Measurements from ENCODE around the gene LYST. TPM values are rescaled to one million over a fixed set of nuclear protein-coding genes. Genes with fewer than 3 reads are reported as not detected.

The LYST gene
- total and polyA plus RNA-seq, 10 of the 15 experiments (the other 5 are each of a cell fraction or from before 2014, with no cell fraction given), result 3.3 to 28.1 (median 5.6) TPM

DNA sequence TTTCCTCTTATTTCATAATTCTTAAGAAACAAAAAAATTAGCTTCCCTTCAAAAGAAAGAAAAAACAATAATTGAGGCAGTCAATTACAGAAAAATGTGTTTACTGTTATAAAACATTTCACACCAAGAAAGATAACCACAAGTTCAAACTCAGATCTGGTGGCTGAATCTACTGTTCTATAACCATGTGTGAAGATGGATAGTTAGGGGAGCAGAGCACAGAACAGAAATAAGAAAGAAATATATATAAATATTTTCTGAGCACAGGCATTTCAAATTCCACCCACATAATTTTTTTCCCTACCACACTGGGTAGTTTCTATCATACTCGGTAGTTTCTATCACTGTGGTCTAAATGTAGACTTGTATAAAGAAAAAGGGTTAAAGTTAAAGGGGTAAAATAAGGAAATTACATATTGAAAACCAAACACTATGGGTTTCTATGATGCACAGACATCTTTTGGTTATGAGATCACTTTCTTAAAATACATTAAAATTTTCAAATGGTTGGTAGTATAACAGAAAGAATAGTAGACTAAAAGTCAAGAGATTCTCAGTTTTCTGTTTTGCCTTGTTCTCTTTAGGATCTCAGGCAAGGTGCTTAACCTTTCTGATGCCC lies 10.8 kb downstream of the LYST start (continued):
- TF ChIP-seq EED (IDR thresholded peaks at IDR 0.05; ENCODE audit: low read depth) (no peak), ZNF24 (IDR thresholded peaks at IDR 0.05) (no peak), TARDBP (IDR thresholded peaks at IDR 0.05; ENCODE audit: borderline replicate concordance) (no peak), CHD2 (IDR thresholded peaks at IDR 0.05; ENCODE audit: borderline replicate concordance, low read depth, low read length) (no peak), BMI1 (IDR thresholded peaks at IDR 0.05; ENCODE audit: borderline replicate concordance) (no peak), POU2F2 (IDR thresholded peaks at IDR 0.05; ENCODE audit: borderline replicate concordance, low read depth, low read length) (no peak), SUZ12 (IDR thresholded peaks at IDR 0.05; ENCODE audit: unreplicated experiment) (no peak), ZZZ3 (IDR thresholded peaks at IDR 0.05; ENCODE audit: control insufficient read depth, insufficient read length, low read depth) (no peak), JUNB (IDR thresholded peaks at IDR 0.05) (peak; percentile 67), SREBF1 (IDR thresholded peaks at IDR 0.05; ENCODE audit: low read length) (no peak), SMAD5 (IDR thresholded peaks at IDR 0.05; ENCODE audit: low read depth) (no peak), POLR2A (IDR thresholded peaks at IDR 0.05; ENCODE audit: low read depth, low read length) (no peak), CBFB (IDR thresholded peaks at IDR 0.05; ENCODE audit: low read depth) (no peak), SRF (IDR thresholded peaks at IDR 0.05; ENCODE audit: low read depth in 2 of 2, low read length in 2 of 2) (no peak), CBX3 (IDR thresholded peaks at IDR 0.05; ENCODE audit: borderline replicate concordance, low read depth) (no peak), MEF2A (IDR thresholded peaks at IDR 0.05; ENCODE audit: insufficient read depth, low read depth, low read length) (peak; percentile 77), NFIC (IDR thresholded peaks at IDR 0.05; ENCODE audit: low read depth, low read length) (peak; percentile 83), STAT1 (conservative IDR thresholded peaks at IDR 0.05) (no peak), ZNF207 (IDR thresholded peaks at IDR 0.05; ENCODE audit: borderline replicate concordance) (no peak), GATAD2B (conservative IDR thresholded peaks at IDR 0.05; ENCODE audit: low read depth) (no peak), EGR1 (IDR thresholded peaks at IDR 0.05; ENCODE audit: borderline replicate concordance in 1 of 2, low read depth in 2 of 2, low read length in 2 of 2) (no peak), ZNF274 (IDR thresholded peaks at IDR 0.05; ENCODE audit: insufficient read depth, insufficient read length) (no peak), CREB1 (IDR thresholded peaks at IDR 0.05; ENCODE audit: low read depth) (no peak), ZSCAN29 (IDR thresholded peaks at IDR 0.05) (no peak), HDAC6 (IDR thresholded peaks at IDR 0.05; ENCODE audit: unreplicated experiment) (no peak), ZBTB11 (CRISPR knock-in tag; IDR thresholded peaks at IDR 0.05) (no peak), ESRRA (IDR thresholded peaks at IDR 0.05; ENCODE audit: low read length) (no peak), MEF2B (IDR thresholded peaks at IDR 0.05; ENCODE audit: partially characterized antibody, poor library complexity, severe bottlenecking) (peak; percentile 45)
- TF ChIP-seq, protein P1, sequence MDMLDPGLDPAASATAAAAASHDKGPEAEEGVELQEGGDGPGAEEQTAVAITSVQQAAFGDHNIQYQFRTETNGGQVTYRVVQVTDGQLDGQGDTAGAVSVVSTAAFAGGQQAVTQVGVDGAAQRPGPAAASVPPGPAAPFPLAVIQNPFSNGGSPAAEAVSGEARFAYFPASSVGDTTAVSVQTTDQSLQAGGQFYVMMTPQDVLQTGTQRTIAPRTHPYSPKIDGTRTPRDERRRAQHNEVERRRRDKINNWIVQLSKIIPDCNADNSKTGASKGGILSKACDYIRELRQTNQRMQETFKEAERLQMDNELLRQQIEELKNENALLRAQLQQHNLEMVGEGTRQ (IDR thresholded peaks at IDR 0.05; ENCODE audit: borderline replicate concordance, low read depth, low read length), result no peak
- TF ChIP-seq, protein P2, sequence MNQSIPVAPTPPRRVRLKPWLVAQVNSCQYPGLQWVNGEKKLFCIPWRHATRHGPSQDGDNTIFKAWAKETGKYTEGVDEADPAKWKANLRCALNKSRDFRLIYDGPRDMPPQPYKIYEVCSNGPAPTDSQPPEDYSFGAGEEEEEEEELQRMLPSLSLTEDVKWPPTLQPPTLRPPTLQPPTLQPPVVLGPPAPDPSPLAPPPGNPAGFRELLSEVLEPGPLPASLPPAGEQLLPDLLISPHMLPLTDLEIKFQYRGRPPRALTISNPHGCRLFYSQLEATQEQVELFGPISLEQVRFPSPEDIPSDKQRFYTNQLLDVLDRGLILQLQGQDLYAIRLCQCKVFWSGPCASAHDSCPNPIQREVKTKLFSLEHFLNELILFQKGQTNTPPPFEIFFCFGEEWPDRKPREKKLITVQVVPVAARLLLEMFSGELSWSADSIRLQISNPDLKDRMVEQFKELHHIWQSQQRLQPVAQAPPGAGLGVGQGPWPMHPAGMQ (IDR thresholded peaks at IDR 0.05; ENCODE audit: borderline replicate concordance), result no peak
